Endothelial cell of umbilical vein (primary cell): Measurements from ENCODE around the gene GFPT2. TPM values are rescaled to one million over a fixed set of nuclear protein-coding genes. Genes with fewer than 3 reads are reported as not detected.

ENCODE experiments used
- BruUV-seq: library from RNA; stranded (reverse); fragments of 400-500 nt; replicated peaks from 2 replicates; lab custom pipeline; 2021; lab: Mats Ljungman, UMichigan
- CTCF ChIA-PET: fragments of 300-600, 350-600 bp; sonication (Branson Sonifier 250); formaldehyde crosslinking; loops from one replicate; lab custom pipeline; 2021; ENCODE audit warnings: antibody characterized with exemption, inconsistent platforms; lab: Charles Lee
- POLR2A ChIA-PET: fragments of 300-600, 350-600 bp; sonication (Branson Sonifier 250); formaldehyde crosslinking; loops from one replicate; lab custom pipeline; 2021; ENCODE audit warnings: antibody characterized with exemption, inconsistent platforms; lab: Charles Lee
- DNase-seq: peaks from one replicate; pipeline ENCODE4 v3.0.0-alpha.2; 2011; ENCODE audit warnings: low read depth, low spot score
- FAIRE-seq: peaks from 2 replicates; lab custom pipeline; 2011; peaks lifted over from hg19 to GRCh38; lab: Jason Lieb, UNC
- H2AFZ ChIP-seq: 2 replicates; pipeline ENCODE4 v1.6.0; 2012; ENCODE audit warnings: low read depth, low read length, control low read depth, inconsistent platforms
- H3K27ac ChIP-seq: 2 replicates; pipeline ENCODE4 v1.5.1; 2011; ENCODE audit warnings: low read depth, mild to moderate bottlenecking, control low read depth, low read length, moderate library complexity; ENCODE audit not compliant: insufficient read depth
- H3K27me3 ChIP-seq, 2 experiments: 2 replicates each; pipeline versions ENCODE4 v1.6.0 to v1.6.1; 2011; ENCODE audit warnings: low read length in 2 of 2, mixed read lengths in 1 of 2; ENCODE audit not compliant: control insufficient read depth in 2 of 2, insufficient read depth in 2 of 2
- H3K36me3 ChIP-seq, 2 experiments: 2 replicates in 1 of 2; 3 replicates in 1 of 2; pipeline ENCODE4 v1.5.1; 2011; ENCODE audit warnings: low read length in 2 of 2, mild to moderate bottlenecking in 1 of 2, moderate library complexity in 1 of 2; ENCODE audit not compliant: control insufficient read depth in 2 of 2, insufficient read depth in 2 of 2; ENCODE audit errors: extremely low read depth in 1 of 2
- H3K4me1 ChIP-seq: 3 replicates; pipeline ENCODE4 v1.5.1; 2011; ENCODE audit warnings: mild to moderate bottlenecking, low read length; ENCODE audit not compliant: control insufficient read depth, insufficient read depth; ENCODE audit errors: extremely low read depth
- H3K4me2 ChIP-seq: 2 replicates; pipeline ENCODE4 v1.6.1; 2011; ENCODE audit warnings: low read length, control low read depth, mixed read lengths; ENCODE audit not compliant: insufficient read depth
- H3K4me3 ChIP-seq, 3 experiments: fragments of 200-600 bp in 1 of 3; sonication (generic), shearing (Covaris generic) in 1 of 3; replicated peaks in 1 of 3; 2 replicates each; pipeline ENCODE4 v1.5.1; 2011 to 2016; ENCODE audit warnings: control low read depth in 3 of 3, low read length in 3 of 3, mild to moderate bottlenecking in 2 of 3, inconsistent platforms in 1 of 3, low read depth in 1 of 3, moderate library complexity in 1 of 3; ENCODE audit not compliant: insufficient read depth in 1 of 3
- H3K79me2 ChIP-seq: 2 replicates; pipeline ENCODE4 v1.6.0; 2012; ENCODE audit warnings: low read length, inconsistent platforms; ENCODE audit not compliant: control insufficient read depth, insufficient read depth
- H3K9ac ChIP-seq: replicated peaks from 2 replicates; pipeline ENCODE3; 2011; ENCODE audit warnings: low read length, control low read depth; ENCODE audit not compliant: insufficient read depth; ENCODE audit errors: extremely low read depth
- H3K9me1 ChIP-seq: replicated peaks from 3 replicates; pipeline ENCODE4 v1.6.0; 2011; ENCODE audit warnings: mild to moderate bottlenecking, low read length; ENCODE audit not compliant: control insufficient read depth, insufficient read depth; ENCODE audit errors: extremely low read depth
- H3K9me3 ChIP-seq: replicated peaks from 2 replicates; pipeline ENCODE4 v1.5.1; 2012; ENCODE audit warnings: low read length, inconsistent platforms; ENCODE audit not compliant: control insufficient read depth, insufficient read depth
- H4K20me1 ChIP-seq: replicated peaks from 2 replicates; pipeline ENCODE3; 2011; ENCODE audit warnings: mild to moderate bottlenecking, low read length; ENCODE audit not compliant: control insufficient read depth, insufficient read depth; ENCODE audit errors: extremely low read depth
- EZH2 ChIP-seq: IDR thresholded peaks from 2 replicates; pipeline ENCODE4 v1.6.1; 2012; ENCODE audit warnings: borderline replicate concordance, low read depth, mild to moderate bottlenecking, moderate library complexity, low read length, inconsistent platforms; ENCODE audit not compliant: severe bottlenecking
- FOS ChIP-seq: IDR thresholded peaks from 2 replicates; pipeline ENCODE4 v1.6.1; 2011; ENCODE audit warnings: mild to moderate bottlenecking, low read length, moderate library complexity, borderline replicate concordance; ENCODE audit not compliant: insufficient read depth
- GATA2 ChIP-seq: IDR thresholded peaks from 2 replicates; pipeline ENCODE4 v1.7.0; 2011; ENCODE audit warnings: low read depth, mild to moderate bottlenecking, moderate library complexity, mixed read lengths, low read length; ENCODE audit not compliant: insufficient read length, insufficient read depth
- JUN ChIP-seq: IDR thresholded peaks from 2 replicates; pipeline ENCODE4 v1.6.1; 2011; ENCODE audit warnings: borderline replicate concordance, low read depth; ENCODE audit not compliant: insufficient read length, insufficient read depth
- MYC ChIP-seq: IDR thresholded peaks from one replicate; pipeline ENCODE4 v1.6.1; 2011; ENCODE audit warnings: mild to moderate bottlenecking, low read depth, low read length
- POLR2A ChIP-seq: IDR thresholded peaks from 2 replicates; pipeline ENCODE4 v1.6.1; 2012; ENCODE audit warnings: low read depth, mild to moderate bottlenecking, control low read depth, low read length
- POLR2AphosphoS5 ChIP-seq: IDR thresholded peaks from 2 replicates; pipeline ENCODE4 v1.6.1; 2012; ENCODE audit warnings: low read depth, mild to moderate bottlenecking, control low read depth, low read length, moderate library complexity; ENCODE audit not compliant: insufficient read depth
- dilution Hi-C: fragments of 300-500 bp; cut with MboI; formaldehyde crosslinking; loops from one replicate; pipeline ENCODE4 v1.15.0; 2019; ENCODE audit warnings: low sequenced_read_pairs; ENCODE audit not compliant: extremely low pct_ligation_motif_present
- intact Hi-C: fragments of 100-400 bp; cut with micrococcal nuclease; formaldehyde crosslinking; loops from one replicate; pipeline ENCODE4 v1.10.0; 2022
- polyA plus RNA-seq, 4 experiments: library from polyadenylated mRNA; depleted of rRNA in 3 of 4; stranded (reverse) in 3 of 4; unstranded in 1 of 4; fragments of >200 nt; gene quantifications; 2 replicates each; pipeline versions ENCODE4 v1.2.1 to v1.2.3, GENCODE V29; 2011 to 2012; ENCODE audit warnings: missing spikeins in 1 of 4
- total RNA-seq: library from RNA; stranded (reverse); gene quantifications from 2 replicates; pipeline ENCODE4 v1.2.3, GENCODE V29; 2021
- TF ChIP-seq, protein P1 (sequence below), 2 donors: IDR thresholded peaks; 1 replicate in 1 of 2; 2 replicates in 1 of 2; pipeline ENCODE4 v1.5.1; 2011; ENCODE audit warnings: low read length in 2 of 2, mild to moderate bottlenecking in 2 of 2, moderate library complexity in 2 of 2, control low read depth in 1 of 2, inconsistent platforms in 1 of 2, low read depth in 1 of 2; ENCODE audit not compliant: insufficient read depth in 1 of 2; ENCODE audit errors: extremely low read depth in 1 of 2
- TF ChIP-seq, protein P2 (sequence below): IDR thresholded peaks from 2 replicates; pipeline ENCODE4 v1.6.1; 2011; ENCODE audit not compliant: insufficient read depth, insufficient read length

GFPT2 gene
- total and polyA plus RNA-seq, 2 donors (not counting 3 experiments of a cell fraction or from before 2014, with no cell fraction given) = 4.3 to 4.5 TPM

DNA sequence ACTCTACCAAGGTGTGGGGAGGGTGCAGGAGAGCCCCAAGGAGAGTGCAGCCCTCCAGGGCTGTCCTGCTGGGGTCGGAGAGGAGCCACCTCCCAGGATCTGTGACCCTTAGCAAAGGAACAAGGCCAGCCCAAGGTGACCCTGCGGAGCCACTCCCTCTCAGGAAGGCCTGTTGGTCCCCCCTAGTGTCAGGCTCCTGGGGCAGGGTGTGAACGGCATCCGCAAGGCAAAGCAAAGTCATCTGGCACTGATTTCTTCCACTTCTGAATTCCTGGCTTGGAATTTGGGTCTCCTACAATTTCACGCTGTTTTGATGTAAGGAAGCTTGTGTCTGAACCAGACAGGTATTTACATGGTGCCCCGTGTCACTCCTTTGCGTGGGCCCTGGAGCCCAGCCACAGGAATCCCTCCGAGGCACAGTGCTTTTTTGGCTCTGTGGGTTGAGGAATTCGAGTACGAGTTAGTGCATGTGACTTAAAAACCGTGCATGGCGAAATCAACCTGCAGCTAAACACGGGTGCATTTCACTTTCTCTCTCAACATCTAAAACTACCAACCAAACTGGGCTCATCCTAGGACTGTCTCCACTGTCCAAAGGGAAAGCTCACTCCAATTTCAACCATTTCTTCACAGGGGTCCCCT, 24.5 kb upstream of the GFPT2 start:
- H3K27ac ChIP-seq = no peak overlapping the region
- H4K20me1 ChIP-seq = no peaks in the 10 kb centered on the region
- no peak overlapping the region for H3K4me3 ChIP-seq
- no peaks in the 10 kb centered on the region for H3K27me3 ChIP-seq
- no peaks in the 10 kb centered on the region for H3K79me2 ChIP-seq
- TF ChIP-seq MYC (no peak), EZH2 (no peak), JUN (no peak), POLR2A (no peak), FOS (no peak), POLR2AphosphoS5 (no peak), GATA2 (no peak)
- TF ChIP-seq, protein P1, sequence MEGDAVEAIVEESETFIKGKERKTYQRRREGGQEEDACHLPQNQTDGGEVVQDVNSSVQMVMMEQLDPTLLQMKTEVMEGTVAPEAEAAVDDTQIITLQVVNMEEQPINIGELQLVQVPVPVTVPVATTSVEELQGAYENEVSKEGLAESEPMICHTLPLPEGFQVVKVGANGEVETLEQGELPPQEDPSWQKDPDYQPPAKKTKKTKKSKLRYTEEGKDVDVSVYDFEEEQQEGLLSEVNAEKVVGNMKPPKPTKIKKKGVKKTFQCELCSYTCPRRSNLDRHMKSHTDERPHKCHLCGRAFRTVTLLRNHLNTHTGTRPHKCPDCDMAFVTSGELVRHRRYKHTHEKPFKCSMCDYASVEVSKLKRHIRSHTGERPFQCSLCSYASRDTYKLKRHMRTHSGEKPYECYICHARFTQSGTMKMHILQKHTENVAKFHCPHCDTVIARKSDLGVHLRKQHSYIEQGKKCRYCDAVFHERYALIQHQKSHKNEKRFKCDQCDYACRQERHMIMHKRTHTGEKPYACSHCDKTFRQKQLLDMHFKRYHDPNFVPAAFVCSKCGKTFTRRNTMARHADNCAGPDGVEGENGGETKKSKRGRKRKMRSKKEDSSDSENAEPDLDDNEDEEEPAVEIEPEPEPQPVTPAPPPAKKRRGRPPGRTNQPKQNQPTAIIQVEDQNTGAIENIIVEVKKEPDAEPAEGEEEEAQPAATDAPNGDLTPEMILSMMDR (IDR thresholded peaks at IDR 0.05; ENCODE audit: extremely low read depth in 1 of 2, insufficient read depth in 1 of 2, low read depth in 1 of 2, low read length in 2 of 2) = no peak
- TF ChIP-seq, protein P2, sequence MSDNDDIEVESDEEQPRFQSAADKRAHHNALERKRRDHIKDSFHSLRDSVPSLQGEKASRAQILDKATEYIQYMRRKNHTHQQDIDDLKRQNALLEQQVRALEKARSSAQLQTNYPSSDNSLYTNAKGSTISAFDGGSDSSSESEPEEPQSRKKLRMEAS = no peak
- H3K9me1 ChIP-seq = no peaks in the 10 kb centered on the region
- no peak overlapping the region for H3K4me2 ChIP-seq
- H2AFZ ChIP-seq = no peak overlapping the region
- CTCF ChIA-PET = no interaction called here
- FAIRE-seq = no peak
- DNase-seq = no peak
- intact Hi-C loops (no loop called here), dilution Hi-C loops (no loop called here)
- no peaks in the 10 kb centered on the region for H3K36me3 ChIP-seq
- H3K9me3 ChIP-seq = no peaks in the 10 kb centered on the region
- H3K4me1 ChIP-seq = no peaks in the 10 kb centered on the region
- no TSS peak for BruUV-seq
- H3K9ac ChIP-seq = no peak overlapping the region
- POLR2A ChIA-PET = no interaction called here
